HUES6 (cell line): ENCODE results near the gene NEU4.
"Not testable (repeated sequence)": the region's sequence is repeated elsewhere in the genome, so short reads cannot be mapped to it uniquely, and the experiment has no call there.

Source experiments
- H3K27ac ChIP-seq: 2 replicates; pipeline ENCODE4 v1.7.0; 2013; ENCODE audit warnings: low read depth, mild to moderate bottlenecking, low read length, inconsistent platforms
- H3K27me3 ChIP-seq: 2 replicates; pipeline ENCODE4 v1.6.1; 2013; ENCODE audit warnings: low read length; ENCODE audit not compliant: control insufficient read depth, insufficient read depth
- H3K36me3 ChIP-seq: 2 replicates; pipeline ENCODE4 v1.6.1; 2013; ENCODE audit warnings: low read length; ENCODE audit not compliant: control insufficient read depth, insufficient read depth
- H3K4me1 ChIP-seq: 2 replicates; pipeline ENCODE4 v1.6.1; 2013; ENCODE audit warnings: low read length; ENCODE audit not compliant: control insufficient read depth, insufficient read depth
- H3K4me3 ChIP-seq: 2 replicates; pipeline ENCODE4 v1.5.1; 2013; ENCODE audit warnings: low read depth, low read length
- H3K9ac ChIP-seq: one replicate; pipeline ENCODE4 v1.6.1; 2013; ENCODE audit warnings: mild to moderate bottlenecking, low read length
- H3K9me3 ChIP-seq: 2 replicates; pipeline ENCODE4 v1.6.1; 2013; ENCODE audit warnings: low read depth, low read length; ENCODE audit not compliant: control insufficient read depth, insufficient read depth

Gene NEU4, protein sequence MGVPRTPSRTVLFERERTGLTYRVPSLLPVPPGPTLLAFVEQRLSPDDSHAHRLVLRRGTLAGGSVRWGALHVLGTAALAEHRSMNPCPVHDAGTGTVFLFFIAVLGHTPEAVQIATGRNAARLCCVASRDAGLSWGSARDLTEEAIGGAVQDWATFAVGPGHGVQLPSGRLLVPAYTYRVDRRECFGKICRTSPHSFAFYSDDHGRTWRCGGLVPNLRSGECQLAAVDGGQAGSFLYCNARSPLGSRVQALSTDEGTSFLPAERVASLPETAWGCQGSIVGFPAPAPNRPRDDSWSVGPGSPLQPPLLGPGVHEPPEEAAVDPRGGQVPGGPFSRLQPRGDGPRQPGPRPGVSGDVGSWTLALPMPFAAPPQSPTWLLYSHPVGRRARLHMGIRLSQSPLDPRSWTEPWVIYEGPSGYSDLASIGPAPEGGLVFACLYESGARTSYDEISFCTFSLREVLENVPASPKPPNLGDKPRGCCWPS

GRCh38 chr2:241808721-241809382 lies at the start of gene NEU4:
NEU4 (plus strand) TSS chr2:241809193; CDS start chr2:241814485, 5,292 bp downstream.
- no peak within 1 kb of the TSS for H3K9ac ChIP-seq
- H3K27ac ChIP-seq, result no peak within 1 kb of the TSS
- H3K4me3 ChIP-seq, result no peak within 1 kb of the TSS
- no peaks in the 10 kb centered on the region for H3K9me3 ChIP-seq
- H3K36me3 ChIP-seq, result no peaks in the 10 kb centered on the region
- peaks cover 10% of the 10 kb centered on the region for H3K27me3 ChIP-seq
- H3K4me1 ChIP-seq, result peaks cover 23% of the 10 kb centered on the region

DNA sequence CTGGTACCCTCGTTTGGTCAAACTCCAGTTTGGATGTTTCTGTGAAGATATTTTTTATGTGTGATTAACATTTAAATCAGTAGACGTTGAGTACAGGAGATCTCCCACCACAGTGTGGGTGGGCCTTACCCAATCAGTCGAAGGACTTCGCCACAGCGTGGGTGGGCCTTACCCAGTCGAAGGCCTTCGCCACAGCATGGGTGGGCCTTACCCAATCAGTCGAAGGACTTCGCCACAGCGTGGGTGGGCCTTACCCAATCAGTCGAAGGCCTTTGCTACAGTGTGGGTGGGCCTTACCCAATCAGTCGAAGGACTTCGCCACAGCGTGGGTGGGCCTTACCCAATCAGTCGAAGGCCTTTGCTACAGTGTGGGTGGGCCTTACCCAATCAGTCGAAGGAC lies 49.1 kb upstream of the NEU4 start:
- H3K9ac ChIP-seq, H3K4me3 ChIP-seq, H3K27ac ChIP-seq, H3K4me1 ChIP-seq, H3K27me3 ChIP-seq, H3K9me3 ChIP-seq: not testable (repeated sequence)
- H3K36me3 ChIP-seq, result peaks cover 12% of the 10 kb centered on the region

DNA sequence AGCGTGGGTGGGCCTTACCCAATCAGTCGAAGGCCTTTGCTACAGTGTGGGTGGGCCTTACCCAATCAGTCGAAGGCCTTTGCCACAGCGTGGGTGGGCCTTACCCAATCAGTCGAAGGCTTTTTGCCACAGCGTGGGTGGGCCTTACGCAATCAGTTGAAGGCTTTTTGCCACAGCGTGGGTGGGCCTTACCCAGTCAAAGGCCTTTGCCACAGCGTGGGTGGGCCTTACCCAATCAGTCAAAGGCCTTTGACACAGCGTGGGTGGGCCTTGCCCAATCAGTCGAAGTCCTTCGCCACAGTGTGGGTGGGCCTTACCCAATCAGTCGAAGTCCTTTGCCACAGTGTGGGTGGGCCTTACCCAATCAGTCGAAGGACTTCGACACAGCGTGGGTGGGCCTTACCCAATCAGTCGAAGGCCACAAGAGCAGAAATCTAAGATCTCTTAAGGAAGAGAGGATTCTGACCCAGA lies 48.7 kb upstream of the NEU4 start:
- Histone ChIP-seq H3K36me3 (peaks cover 11% of the 10 kb centered on the region), H3K27ac (no peak overlapping the region), H3K27me3 (no peaks in the 10 kb centered on the region), H3K9me3 (peaks cover 4% of the 10 kb centered on the region), H3K9ac (no peak overlapping the region), H3K4me1 (peaks cover 8% of the 10 kb centered on the region; the same call in 1 of the 2 replicates), H3K4me3 (no peak overlapping the region)

- peaks cover 4% of the 10 kb centered on the region for H3K9me3 ChIP-seq
- no peak overlapping the region for H3K9ac ChIP-seq
- H3K4me3 ChIP-seq, result no peak overlapping the region
- H3K27me3 ChIP-seq, result no peaks in the 10 kb centered on the region
- peaks cover 8% of the 10 kb centered on the region; the same call in 1 of the 2 replicates for H3K4me1 ChIP-seq
- H3K36me3 ChIP-seq, result peaks cover 3% of the 10 kb centered on the region; the same call in 1 of the 2 replicates
- no peak overlapping the region for H3K27ac ChIP-seq
Measured at GRCh38 chr2:241762321-241762932, 46.6 kb upstream of the NEU4 start.

- H3K9me3 ChIP-seq, result peaks cover 4% of the 10 kb centered on the region
- no peak overlapping the region for H3K9ac ChIP-seq
- H3K27me3 ChIP-seq, result no peaks in the 10 kb centered on the region
- H3K4me1 ChIP-seq, result peaks cover 8% of the 10 kb centered on the region; the same call in 1 of the 2 replicates
- H3K36me3 ChIP-seq, result peaks cover 3% of the 10 kb centered on the region; the same call in 1 of the 2 replicates
- no peak overlapping the region for H3K4me3 ChIP-seq
- H3K27ac ChIP-seq, result no peak overlapping the region
Measured at GRCh38 chr2:241762933-241763369, 46.0 kb upstream of the NEU4 start.

DNA sequence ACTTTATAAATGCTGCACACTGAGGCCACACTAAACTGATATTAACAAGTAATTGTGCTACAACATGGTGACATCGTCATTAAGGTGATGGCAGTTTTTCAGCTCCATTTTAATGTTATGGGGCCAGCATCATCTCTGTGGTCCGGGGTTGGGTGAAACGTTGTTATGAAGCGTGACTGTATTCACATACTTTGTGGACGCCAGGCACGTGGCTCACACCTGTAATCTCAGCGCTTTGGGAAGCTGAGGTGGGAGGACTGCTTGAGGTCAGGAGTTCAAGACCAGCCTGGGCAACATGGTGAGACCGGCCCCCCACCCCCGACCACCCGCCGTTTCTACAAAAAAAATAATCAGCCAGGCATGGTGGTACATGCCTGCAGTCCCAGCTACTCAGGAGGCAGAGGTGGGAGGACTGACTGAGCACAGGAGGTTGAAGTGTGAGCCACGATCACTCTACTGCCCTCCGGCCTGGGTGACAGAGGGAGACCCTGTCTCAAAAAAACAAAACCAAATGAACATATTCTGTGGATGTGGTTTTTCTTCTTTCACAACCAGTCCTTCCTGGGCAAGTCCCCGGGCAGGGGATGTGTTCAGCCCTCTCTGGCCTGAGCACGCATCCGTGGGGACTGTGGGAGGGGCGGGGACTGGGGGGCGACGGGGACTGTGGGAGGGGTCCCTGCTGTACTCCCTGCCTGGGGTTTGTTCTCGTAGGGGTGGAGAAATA lies 45.3 kb upstream of the NEU4 start:
- Histone ChIP-seq H3K9me3 (peaks cover 4% of the 10 kb centered on the region), H3K27me3 (no peaks in the 10 kb centered on the region), H3K36me3 (peaks cover 6% of the 10 kb centered on the region; the same call in 1 of the 2 replicates), H3K4me1 (peaks cover 8% of the 10 kb centered on the region; the same call in 1 of the 2 replicates), H3K4me3 (no peak overlapping the region), H3K9ac (no peak overlapping the region), H3K27ac (no peak overlapping the region)

GRCh38 chr2:241764275-241765241 lies 44.4 kb upstream of the NEU4 start:
- peaks cover 4% of the 10 kb centered on the region for H3K9me3 ChIP-seq
- peaks cover 8% of the 10 kb centered on the region; the same call in 1 of the 2 replicates for H3K4me1 ChIP-seq
- no peak overlapping the region for H3K4me3 ChIP-seq
- H3K9ac ChIP-seq, result peak overlapping the region; percentile 6
- H3K36me3 ChIP-seq, result peaks cover 4% of the 10 kb centered on the region; the same call in 1 of the 2 replicates
- no peaks in the 10 kb centered on the region for H3K27me3 ChIP-seq
- H3K27ac ChIP-seq, result no peak overlapping the region

GRCh38 chr2:241767464-241768250 lies 41.3 kb upstream of the NEU4 start:
- no peak overlapping the region for H3K4me3 ChIP-seq
- H3K4me1 ChIP-seq, result peaks cover 26% of the 10 kb centered on the region
- no peak overlapping the region for H3K27ac ChIP-seq
- H3K9me3 ChIP-seq, result no peaks in the 10 kb centered on the region
- H3K36me3 ChIP-seq, result peaks cover 4% of the 10 kb centered on the region; the same call in 1 of the 2 replicates
- no peaks in the 10 kb centered on the region for H3K27me3 ChIP-seq
- no peak overlapping the region for H3K9ac ChIP-seq

GRCh38 chr2:241768251-241768711 lies 40.7 kb upstream of the NEU4 start:
- H3K27me3 ChIP-seq, result no peaks in the 10 kb centered on the region
- H3K27ac ChIP-seq, result no peak overlapping the region
- no peaks in the 10 kb centered on the region for H3K9me3 ChIP-seq
- no peak overlapping the region for H3K9ac ChIP-seq
- H3K4me1 ChIP-seq, result peaks cover 26% of the 10 kb centered on the region
- H3K4me3 ChIP-seq, result no peak overlapping the region
- peaks cover 4% of the 10 kb centered on the region; the same call in 1 of the 2 replicates for H3K36me3 ChIP-seq
